Measurements from ENCODE around the gene ANKRD60. TPM values are rescaled to one million over a fixed set of nuclear protein-coding genes. Genes with fewer than 3 reads are reported as not detected.

Gene ANKRD60
- total and polyA plus RNA-seq, 2 experiments from 2014 or later, result not detected

DNA sequence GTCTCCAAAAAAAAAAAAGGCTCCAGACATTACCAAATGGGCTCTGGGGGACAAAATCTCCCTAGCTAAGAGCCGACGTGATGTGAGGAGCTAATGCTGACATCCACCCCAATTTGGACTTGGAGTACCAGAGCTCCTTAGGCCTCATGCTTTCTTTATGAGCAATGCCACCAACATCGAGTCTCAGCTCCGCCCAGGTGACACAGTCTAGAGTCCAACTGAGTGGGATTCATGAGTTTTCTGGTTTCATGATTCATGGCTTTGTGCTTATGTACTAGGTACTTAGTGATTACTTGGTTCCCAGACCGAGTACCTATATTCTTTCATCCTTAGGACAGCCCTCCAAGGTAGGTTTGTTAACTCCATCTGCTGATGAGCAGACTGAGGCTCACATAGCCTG lies 4.4 kb downstream of the ANKRD60 start:
- Histone ChIP-seq H3K4me3 (no peak overlapping the region), H3K9me3 (ENCODE audit: low read depth) (no peaks in the 10 kb centered on the region), H3K4me1 (ENCODE audit: insufficient read depth) (peaks cover 5% of the 10 kb centered on the region), H3K27ac (no peak overlapping the region), H3K4me2 (no peak overlapping the region), H3K36me3 (replicated peaks; ENCODE audit: insufficient read depth, low read depth) (no peaks in the 10 kb centered on the region), H2AFZ (no peak overlapping the region), H4K20me1 (ENCODE audit: insufficient read depth, poor library complexity, severe bottlenecking) (no peaks in the 10 kb centered on the region), H3K27me3 (peaks cover 54% of the 10 kb centered on the region), H3K79me2 (no peaks in the 10 kb centered on the region), H3K9me2 (replicated peaks; ENCODE audit: insufficient read depth) (no peaks in the 10 kb centered on the region)
- no peak for TF ChIP-seq EZH2 (IDR thresholded peaks at IDR 0.05; ENCODE audit: borderline replicate concordance)
- TF ChIP-seq, protein P1, sequence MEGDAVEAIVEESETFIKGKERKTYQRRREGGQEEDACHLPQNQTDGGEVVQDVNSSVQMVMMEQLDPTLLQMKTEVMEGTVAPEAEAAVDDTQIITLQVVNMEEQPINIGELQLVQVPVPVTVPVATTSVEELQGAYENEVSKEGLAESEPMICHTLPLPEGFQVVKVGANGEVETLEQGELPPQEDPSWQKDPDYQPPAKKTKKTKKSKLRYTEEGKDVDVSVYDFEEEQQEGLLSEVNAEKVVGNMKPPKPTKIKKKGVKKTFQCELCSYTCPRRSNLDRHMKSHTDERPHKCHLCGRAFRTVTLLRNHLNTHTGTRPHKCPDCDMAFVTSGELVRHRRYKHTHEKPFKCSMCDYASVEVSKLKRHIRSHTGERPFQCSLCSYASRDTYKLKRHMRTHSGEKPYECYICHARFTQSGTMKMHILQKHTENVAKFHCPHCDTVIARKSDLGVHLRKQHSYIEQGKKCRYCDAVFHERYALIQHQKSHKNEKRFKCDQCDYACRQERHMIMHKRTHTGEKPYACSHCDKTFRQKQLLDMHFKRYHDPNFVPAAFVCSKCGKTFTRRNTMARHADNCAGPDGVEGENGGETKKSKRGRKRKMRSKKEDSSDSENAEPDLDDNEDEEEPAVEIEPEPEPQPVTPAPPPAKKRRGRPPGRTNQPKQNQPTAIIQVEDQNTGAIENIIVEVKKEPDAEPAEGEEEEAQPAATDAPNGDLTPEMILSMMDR (IDR thresholded peaks at IDR 0.05; ENCODE audit: poor library complexity), result no peak
- no peak for TF ChIP-seq EZH2phosphoT487 (IDR thresholded peaks at IDR 0.05; ENCODE audit: low read depth, severe bottlenecking, unreplicated experiment)
- no peak for DNase-seq (ENCODE audit: low spot score)
- WGBS (ENCODE audit: low lambda C conversion rate, missing lambda C conversion rate), result 85% methylated on average over 5 of the region's 5 CpGs

- peaks cover 48% of the 10 kb centered on the region for H3K27me3 ChIP-seq
- no peaks in the 10 kb centered on the region for H3K9me2 ChIP-seq (replicated peaks; ENCODE audit: insufficient read depth)
- no peak overlapping the region for H3K4me2 ChIP-seq
- 76% methylated on average over 8 of the region's 8 CpGs for WGBS (ENCODE audit: low lambda C conversion rate, missing lambda C conversion rate)
- no peak overlapping the region for H2AFZ ChIP-seq
- no peak for DNase-seq (ENCODE audit: low spot score)
- no peaks in the 10 kb centered on the region for H3K36me3 ChIP-seq (replicated peaks; ENCODE audit: insufficient read depth, low read depth)
- H3K79me2 ChIP-seq, result no peaks in the 10 kb centered on the region
- TF ChIP-seq EZH2 (IDR thresholded peaks at IDR 0.05; ENCODE audit: borderline replicate concordance) (no peak), EZH2phosphoT487 (IDR thresholded peaks at IDR 0.05; ENCODE audit: low read depth, severe bottlenecking, unreplicated experiment) (no peak)
- TF ChIP-seq, protein P1 (IDR thresholded peaks at IDR 0.05; ENCODE audit: poor library complexity), result no peak
- H3K4me1 ChIP-seq (ENCODE audit: insufficient read depth), result no peaks in the 10 kb centered on the region
- no peaks in the 10 kb centered on the region for H4K20me1 ChIP-seq (ENCODE audit: insufficient read depth, poor library complexity, severe bottlenecking)
- H3K27ac ChIP-seq, result no peak overlapping the region
- H3K9me3 ChIP-seq (ENCODE audit: low read depth), result no peaks in the 10 kb centered on the region
- H3K4me3 ChIP-seq, result no peak overlapping the region
Observed at GRCh38 chr20:58223358-58223941, 5.0 kb downstream of the ANKRD60 start.

DNA sequence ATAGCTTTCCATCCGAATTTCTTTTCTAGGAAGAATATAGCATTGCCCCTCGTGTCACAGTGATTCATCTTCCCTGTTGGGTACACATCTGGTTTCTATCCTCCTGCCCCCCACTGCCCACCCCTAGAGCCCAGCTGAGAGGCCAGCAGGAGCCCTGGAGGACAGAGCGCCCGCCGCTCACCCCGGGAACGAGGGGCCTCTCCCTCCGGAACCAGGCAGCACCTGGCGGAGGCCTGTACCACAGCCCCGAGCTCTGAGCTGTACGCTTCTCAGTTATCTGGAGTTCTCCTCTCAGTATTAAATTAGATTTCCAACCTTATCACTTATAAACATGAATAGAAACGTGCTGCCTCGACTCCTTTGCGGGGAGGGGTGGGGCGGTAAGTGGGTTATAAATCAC lies 6.0 kb downstream of the ANKRD60 start:
- WGBS (ENCODE audit: low lambda C conversion rate, missing lambda C conversion rate), result 83% methylated on average over 15 of the region's 15 CpGs
- Histone ChIP-seq H3K79me2 (no peaks in the 10 kb centered on the region), H3K4me1 (ENCODE audit: insufficient read depth) (no peaks in the 10 kb centered on the region), H4K20me1 (ENCODE audit: insufficient read depth, poor library complexity, severe bottlenecking) (no peaks in the 10 kb centered on the region), H3K36me3 (replicated peaks; ENCODE audit: insufficient read depth, low read depth) (no peaks in the 10 kb centered on the region), H2AFZ (no peak overlapping the region), H3K4me2 (no peak overlapping the region), H3K4me3 (no peak overlapping the region), H3K27me3 (peaks cover 41% of the 10 kb centered on the region), H3K9me2 (replicated peaks; ENCODE audit: insufficient read depth) (no peaks in the 10 kb centered on the region), H3K9me3 (ENCODE audit: low read depth) (no peaks in the 10 kb centered on the region), H3K27ac (no peak overlapping the region)
- no peak for TF ChIP-seq EZH2phosphoT487 (IDR thresholded peaks at IDR 0.05; ENCODE audit: low read depth, severe bottlenecking, unreplicated experiment)
- TF ChIP-seq, protein P1 (IDR thresholded peaks at IDR 0.05; ENCODE audit: poor library complexity), result no peak
- TF ChIP-seq EZH2 (IDR thresholded peaks at IDR 0.05; ENCODE audit: borderline replicate concordance), result no peak
- no peak for DNase-seq (ENCODE audit: low spot score)
